Ovary (tissue), 3 donors: ENCODE results near the gene C1R.

ENCODE experiments used
- CTCF ChIP-seq, 3 donors: fragments of 450-650 bp in 2 of 3; fragments of 200-600 bp in 1 of 3; IDR thresholded peaks; one replicate each; pipeline versions ENCODE4 v1.5.1 to v1.8.0; 2016 to 2022; ENCODE audit warnings: antibody characterized with exemption in 3 of 3, mild to moderate bottlenecking in 1 of 3
- EP300 ChIP-seq: sonication (generic); formaldehyde crosslinking; IDR thresholded peaks from one replicate; pipeline ENCODE4 v1.6.1; 2017; ENCODE audit warnings: antibody characterized with exemption
- POLR2A ChIP-seq: fragments of 450-650 bp; IDR thresholded peaks from one replicate; pipeline ENCODE4 v1.6.1; 2017; ENCODE audit warnings: antibody characterized with exemption, mild to moderate bottlenecking, moderate library complexity
- donor health status: DM: no; HTN: no; CAD: no.

- TF ChIP-seq CTCF (IDR thresholded peaks at IDR 0.05): no peak
- TF ChIP-seq POLR2A: no peak
- TF ChIP-seq EP300: no peak
These were observed 53.7 kb downstream of the C1R start for GRCh38 chr12:7038591-7038990.
